Measurements from ENCODE around the gene COL2A1.

COL2A1 gene

GRCh38 chr12:47942614-47943225 is 61.6 kb downstream of the COL2A1 start:
- no peak for FAIRE-seq

GRCh38 chr12:47941871-47942613 is 62.2 kb downstream of the COL2A1 start:
- no peak for FAIRE-seq

GRCh38 chr12:47941475-47941780 is 62.8 kb downstream of the COL2A1 start:
- FAIRE-seq = no peak

- FAIRE-seq = no peak
Measured at GRCh38 chr12:47940773-47941474, 63.4 kb downstream of the COL2A1 start.

- FAIRE-seq = no peak
Measured at GRCh38 chr12:47939009-47939601, 65.2 kb downstream of the COL2A1 start.

GRCh38 chr12:47938594-47938993 is 65.7 kb downstream of the COL2A1 start:
- no peak for FAIRE-seq

GRCh38 chr12:47938093-47938492 is 66.2 kb downstream of the COL2A1 start:
- FAIRE-seq = no peak

GRCh38 chr12:47935184-47935583 is 69.1 kb downstream of the COL2A1 start:
- no peak for FAIRE-seq

GRCh38 chr12:47931187-47931586 is 73.1 kb downstream of the COL2A1 start:
- FAIRE-seq = no peak

- no peak for FAIRE-seq
Measured at GRCh38 chr12:47930634-47931033, 73.6 kb downstream of the COL2A1 start.

GRCh38 chr12:47927346-47927745 is 76.9 kb downstream of the COL2A1 start:
- no peak for FAIRE-seq

Measured in islet of Langerhans (tissue), 1 donor.